Mesenchymal stem cell (in vitro differentiated cells and primary cell): ENCODE measurements around the gene WNK1.

Experiments used
- DNase-seq: peaks from one replicate; pipeline ENCODE4 v3.0.0-alpha.2; 2013
- H2AFZ ChIP-seq: one replicate; pipeline ENCODE4 v1.6.1; 2013; ENCODE audit warnings: low read depth, mild to moderate bottlenecking, control low read depth, inconsistent platforms, low read length, moderate library complexity
- H2AK5ac ChIP-seq: 2 replicates; pipeline ENCODE4 v1.6.1; 2013; ENCODE audit warnings: low read length, moderate library complexity, mild to moderate bottlenecking, inconsistent platforms; ENCODE audit not compliant: severe bottlenecking
- H2BK120ac ChIP-seq: one replicate; pipeline ENCODE4 v1.6.1; 2013; ENCODE audit warnings: low read depth, mild to moderate bottlenecking, inconsistent platforms, low read length, moderate library complexity
- H2BK12ac ChIP-seq, 2 experiments: one replicate each; pipeline ENCODE4 v1.6.1; 2013; ENCODE audit warnings: inconsistent platforms in 2 of 2, low read length in 2 of 2, mild to moderate bottlenecking in 2 of 2, moderate library complexity in 2 of 2, control low read depth in 1 of 2
- H2BK15ac ChIP-seq: one replicate; pipeline ENCODE4 v1.6.1; 2013; ENCODE audit warnings: mild to moderate bottlenecking, low read depth, inconsistent platforms; ENCODE audit not compliant: poor library complexity, severe bottlenecking
- H2BK5ac ChIP-seq: 2 replicates; pipeline ENCODE4 v1.6.1; 2013; ENCODE audit warnings: low read depth, mild to moderate bottlenecking, low read length, control low read depth, inconsistent platforms; ENCODE audit not compliant: poor library complexity, severe bottlenecking
- H3K14ac ChIP-seq, 2 experiments: one replicate each; pipeline ENCODE4 v1.6.1; 2013; ENCODE audit warnings: inconsistent platforms in 2 of 2, low read length in 2 of 2, control low read depth in 1 of 2, mild to moderate bottlenecking in 1 of 2, moderate library complexity in 1 of 2
- H3K18ac ChIP-seq, 2 experiments: one replicate each; pipeline ENCODE4 v1.6.1; 2013; ENCODE audit warnings: inconsistent platforms in 2 of 2, low read length in 2 of 2, control low read depth in 1 of 2, low read depth in 1 of 2, mild to moderate bottlenecking in 1 of 2
- H3K23ac ChIP-seq, 2 experiments: one replicate each; pipeline ENCODE4 v1.6.1; 2013; ENCODE audit warnings: inconsistent platforms in 2 of 2, low read length in 2 of 2, mild to moderate bottlenecking in 2 of 2, moderate library complexity in 2 of 2, control low read depth in 1 of 2
- H3K27ac ChIP-seq: 2 replicates; pipeline ENCODE4 v1.5.1; 2013; ENCODE audit warnings: mild to moderate bottlenecking, moderate library complexity, low read length, control low read depth, inconsistent platforms; ENCODE audit not compliant: poor library complexity, severe bottlenecking
- H3K27me3 ChIP-seq, 2 experiments: 2 replicates each; pipeline versions ENCODE4 v1.6.1 to v1.7.0; 2013; ENCODE audit warnings: low read length in 2 of 2, mild to moderate bottlenecking in 2 of 2, moderate library complexity in 2 of 2, control low read depth in 1 of 2, inconsistent platforms in 1 of 2; ENCODE audit not compliant: control insufficient read depth in 1 of 2, insufficient read depth in 1 of 2
- H3K36me3 ChIP-seq, 2 experiments: 2 replicates each; pipeline versions ENCODE4 v1.6.1 to v1.7.0; 2013; ENCODE audit warnings: low read length in 2 of 2, control low read depth in 1 of 2, inconsistent platforms in 1 of 2, low read depth in 1 of 2, mild to moderate bottlenecking in 1 of 2; ENCODE audit not compliant: insufficient read depth in 2 of 2, control insufficient read depth in 1 of 2
- H3K4ac ChIP-seq, 2 experiments: one replicate each; pipeline ENCODE4 v1.6.1; 2013; ENCODE audit warnings: inconsistent platforms in 2 of 2, low read length in 2 of 2, mild to moderate bottlenecking in 2 of 2, moderate library complexity in 2 of 2, control low read depth in 1 of 2, low read depth in 1 of 2
- H3K4me1 ChIP-seq: 2 replicates; pipeline ENCODE4 v1.6.1; 2013; ENCODE audit warnings: low read depth, low read length, control low read depth; ENCODE audit not compliant: control insufficient read depth, insufficient read depth
- H3K4me2 ChIP-seq: 2 replicates; pipeline ENCODE4 v1.6.1; 2013; ENCODE audit warnings: low read length, mild to moderate bottlenecking, inconsistent platforms; ENCODE audit not compliant: poor library complexity, severe bottlenecking
- H3K4me3 ChIP-seq, 2 experiments: 2 replicates each; pipeline versions ENCODE4 v1.5.1 to v1.7.0; 2013; ENCODE audit warnings: low read length in 2 of 2, mild to moderate bottlenecking in 2 of 2, control low read depth in 1 of 2, low read depth in 1 of 2; ENCODE audit not compliant: insufficient read depth in 1 of 2
- H3K79me1 ChIP-seq: replicated peaks from 2 replicates; pipeline ENCODE4 v1.6.1; 2013; ENCODE audit warnings: mild to moderate bottlenecking, control low read depth, low read length, inconsistent platforms; ENCODE audit not compliant: poor library complexity, severe bottlenecking
- H3K9ac ChIP-seq: 2 replicates; pipeline ENCODE4 v1.7.0; 2013; ENCODE audit warnings: mild to moderate bottlenecking, low read length, moderate library complexity
- H3K9me3 ChIP-seq: 2 replicates; pipeline ENCODE4 v1.7.0; 2013; ENCODE audit warnings: mild to moderate bottlenecking, low read length; ENCODE audit not compliant: control insufficient read depth
- H4K8ac ChIP-seq: one replicate; pipeline ENCODE4 v1.6.1; 2013; ENCODE audit warnings: inconsistent platforms, mild to moderate bottlenecking, low read length, moderate library complexity
- H4K91ac ChIP-seq: one replicate; pipeline ENCODE4 v1.6.1; 2013; ENCODE audit warnings: mild to moderate bottlenecking, low read length, inconsistent platforms
- WGBS: methylation state at CpG from one replicate; pipeline ENCODE4 v1.1.7; 2013; ENCODE audit warnings: mixed read lengths; 5-methylcytosine and 5-hydroxymethylcytosine counted together

The WNK1 gene

DNA sequence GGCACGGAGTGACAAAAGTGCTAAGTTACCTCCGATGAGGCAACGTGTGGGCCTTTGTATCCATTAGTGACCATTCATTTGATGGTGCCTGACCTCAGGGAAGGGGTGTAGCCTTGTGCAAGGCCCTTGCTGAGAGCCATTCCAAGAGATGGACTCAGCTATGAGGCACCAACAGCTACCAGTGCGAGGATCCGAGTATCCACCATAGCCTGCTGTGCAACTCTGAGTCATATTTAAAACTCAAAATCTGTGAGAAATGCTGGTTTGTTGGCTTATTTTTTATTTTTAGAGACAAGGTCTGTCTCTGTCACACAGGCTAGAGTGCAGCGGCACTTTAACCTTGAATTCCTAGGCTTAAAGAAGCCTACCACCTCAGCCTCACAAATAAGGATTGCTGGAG, 25.1 kb upstream of the WNK1 start:
- H2BK12ac ChIP-seq: no peak overlapping the region
- no peak overlapping the region for H3K18ac ChIP-seq
- no peaks in the 10 kb centered on the region for H3K9me3 ChIP-seq
- H3K27me3 ChIP-seq: no peaks in the 10 kb centered on the region
- H2BK5ac ChIP-seq: no peak overlapping the region
- no peak overlapping the region for H3K23ac ChIP-seq
- H3K14ac ChIP-seq: no peak overlapping the region
- no peak for DNase-seq
- no peak overlapping the region for H4K91ac ChIP-seq
- H3K4me3 ChIP-seq: no peak overlapping the region
- H3K4ac ChIP-seq: no peak overlapping the region
- H3K4me1 ChIP-seq: peaks cover 5% of the 10 kb centered on the region
- H3K4me2 ChIP-seq: no peak overlapping the region
- H2BK120ac ChIP-seq: no peak overlapping the region
- H3K9ac ChIP-seq: no peak overlapping the region
- H3K27ac ChIP-seq: no peak overlapping the region
- no peak overlapping the region for H2AFZ ChIP-seq
- no peaks in the 10 kb centered on the region for H3K79me1 ChIP-seq
- no peaks in the 10 kb centered on the region for H3K36me3 ChIP-seq
- 98% methylated on average over 6 of the region's 6 CpGs for WGBS
- H2AK5ac ChIP-seq: no peak overlapping the region
- H4K8ac ChIP-seq: no peak overlapping the region
- H2BK15ac ChIP-seq: no peak overlapping the region

DNA sequence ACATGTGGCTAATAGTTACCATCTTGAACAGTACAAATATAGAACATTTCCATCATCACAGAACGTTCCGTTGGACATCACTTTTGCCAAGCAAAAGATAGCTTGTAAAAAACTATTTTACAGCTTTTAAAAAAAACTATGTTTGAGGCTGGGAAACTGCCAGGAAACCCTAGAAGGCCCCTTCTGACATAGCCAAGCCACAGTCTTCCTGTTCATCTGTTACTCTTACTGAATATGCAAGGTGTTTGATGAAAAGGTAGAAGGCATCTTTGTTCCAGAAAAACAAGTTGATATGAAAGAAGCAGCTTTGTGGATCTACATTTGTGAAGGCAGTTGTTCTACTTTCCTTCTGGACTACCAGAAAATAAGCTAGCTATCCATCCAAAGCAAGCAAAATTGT, 23.6 kb upstream of the WNK1 start:
- no peak overlapping the region for H2AFZ ChIP-seq
- no peak overlapping the region for H3K23ac ChIP-seq
- H3K4me2 ChIP-seq: no peak overlapping the region
- H2BK15ac ChIP-seq: no peak overlapping the region
- no peak overlapping the region for H3K27ac ChIP-seq
- no peak overlapping the region for H4K91ac ChIP-seq
- H3K18ac ChIP-seq: no peak overlapping the region
- DNase-seq: no peak
- no peak overlapping the region for H3K4me3 ChIP-seq
- H3K9ac ChIP-seq: no peak overlapping the region
- no peak overlapping the region for H2BK120ac ChIP-seq
- 90% methylated on average over 2 of the region's 2 CpGs for WGBS
- H4K8ac ChIP-seq: no peak overlapping the region
- H3K27me3 ChIP-seq: no peaks in the 10 kb centered on the region
- no peak overlapping the region for H2BK12ac ChIP-seq
- no peak overlapping the region for H2BK5ac ChIP-seq
- H3K79me1 ChIP-seq: no peaks in the 10 kb centered on the region
- H3K9me3 ChIP-seq: no peaks in the 10 kb centered on the region
- no peak overlapping the region for H3K4ac ChIP-seq
- no peak overlapping the region for H2AK5ac ChIP-seq
- H3K4me1 ChIP-seq: peaks cover 5% of the 10 kb centered on the region
- no peaks in the 10 kb centered on the region for H3K36me3 ChIP-seq
- H3K14ac ChIP-seq: no peak overlapping the region

DNA sequence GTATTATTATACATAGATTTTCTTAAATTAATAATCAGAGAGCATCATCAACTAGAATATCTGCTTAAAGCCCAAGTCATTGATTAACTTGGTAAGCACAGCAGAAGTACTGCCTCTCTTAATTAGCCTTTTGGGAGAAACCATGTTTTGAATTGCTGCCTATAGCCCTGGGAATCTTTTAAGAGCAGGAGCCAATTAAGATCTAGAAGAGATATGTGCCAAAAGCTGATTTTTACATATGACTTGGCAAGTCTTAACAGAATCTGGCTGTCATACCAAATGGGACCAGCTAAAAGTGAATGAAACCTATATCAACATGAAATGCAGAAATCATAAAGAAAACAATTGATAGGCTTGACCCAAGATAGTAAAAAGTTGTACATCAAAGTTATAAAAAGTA, 23.2 kb upstream of the WNK1 start:
- Histone ChIP-seq H3K4ac (no peak overlapping the region), H4K91ac (no peak overlapping the region), H2BK5ac (no peak overlapping the region), H2BK120ac (no peak overlapping the region), H3K23ac (no peak overlapping the region), H3K9ac (no peak overlapping the region), H3K9me3 (no peaks in the 10 kb centered on the region), H3K27me3 (no peaks in the 10 kb centered on the region), H3K4me1 (peaks cover 5% of the 10 kb centered on the region), H3K36me3 (no peaks in the 10 kb centered on the region), H4K8ac (no peak overlapping the region), H3K4me3 (no peak overlapping the region), H2BK15ac (no peak overlapping the region), H2AK5ac (no peak overlapping the region), H2AFZ (no peak overlapping the region), H3K14ac (no peak overlapping the region), H3K79me1 (no peaks in the 10 kb centered on the region), H3K18ac (no peak overlapping the region), H3K27ac (no peak overlapping the region), H3K4me2 (no peak overlapping the region), H2BK12ac (no peak overlapping the region)
- DNase-seq: no peak

DNA sequence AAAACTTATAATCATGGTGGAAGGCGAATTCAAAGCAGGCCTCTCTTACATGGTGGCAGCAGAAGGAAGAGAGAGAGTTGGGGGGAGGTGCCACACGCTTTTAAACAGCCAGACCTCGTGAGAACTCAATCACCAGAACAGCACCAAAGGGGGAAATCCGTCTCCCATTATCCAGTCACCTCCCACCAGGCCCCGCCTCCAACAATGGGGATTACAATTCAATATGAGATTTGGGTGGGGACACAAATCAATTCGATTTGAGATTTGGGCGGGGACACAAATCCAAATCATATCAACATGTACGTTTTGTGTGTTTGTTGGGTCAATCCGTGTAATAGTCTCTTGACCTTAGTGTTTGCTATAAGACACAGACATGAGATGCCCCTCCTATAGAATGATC, 21.8 kb upstream of the WNK1 start:
- Histone ChIP-seq H2BK12ac (no peak overlapping the region), H2AK5ac (no peak overlapping the region), H3K27ac (no peak overlapping the region), H3K4me3 (no peak overlapping the region), H3K23ac (no peak overlapping the region), H2BK15ac (no peak overlapping the region), H4K91ac (no peak overlapping the region), H3K4me1 (peaks cover 3% of the 10 kb centered on the region), H3K9me3 (no peaks in the 10 kb centered on the region), H3K4me2 (no peak overlapping the region), H3K36me3 (no peaks in the 10 kb centered on the region), H3K4ac (no peak overlapping the region), H3K27me3 (no peaks in the 10 kb centered on the region), H3K14ac (no peak overlapping the region), H4K8ac (no peak overlapping the region), H3K79me1 (no peaks in the 10 kb centered on the region), H3K18ac (no peak overlapping the region), H3K9ac (no peak overlapping the region), H2BK120ac (no peak overlapping the region), H2BK5ac (no peak overlapping the region), H2AFZ (no peak overlapping the region)
- no peak for DNase-seq
- 100% methylated on average over 5 of the region's 9 CpGs for WGBS
